Activated CD4-positive, alpha-beta T cell treated with anti-CD3 and anti-CD28 coated beads for 1 hour (primary cell): Measurements from ENCODE around the gene ANKRD11.
"Not testable (repeated sequence)": the region's sequence is repeated elsewhere in the genome, so short reads cannot be mapped to it uniquely, and the experiment has no call there.

Experiments used
- DNase-seq: peaks from one replicate; pipeline ENCODE4 v3.0.0-alpha.2; 2020

The ANKRD11 gene

GRCh38 chr16:89362540-89363223, 127.7 kb downstream of the ANKRD11 start:
- not testable (repeated sequence) for DNase-seq

DNA sequence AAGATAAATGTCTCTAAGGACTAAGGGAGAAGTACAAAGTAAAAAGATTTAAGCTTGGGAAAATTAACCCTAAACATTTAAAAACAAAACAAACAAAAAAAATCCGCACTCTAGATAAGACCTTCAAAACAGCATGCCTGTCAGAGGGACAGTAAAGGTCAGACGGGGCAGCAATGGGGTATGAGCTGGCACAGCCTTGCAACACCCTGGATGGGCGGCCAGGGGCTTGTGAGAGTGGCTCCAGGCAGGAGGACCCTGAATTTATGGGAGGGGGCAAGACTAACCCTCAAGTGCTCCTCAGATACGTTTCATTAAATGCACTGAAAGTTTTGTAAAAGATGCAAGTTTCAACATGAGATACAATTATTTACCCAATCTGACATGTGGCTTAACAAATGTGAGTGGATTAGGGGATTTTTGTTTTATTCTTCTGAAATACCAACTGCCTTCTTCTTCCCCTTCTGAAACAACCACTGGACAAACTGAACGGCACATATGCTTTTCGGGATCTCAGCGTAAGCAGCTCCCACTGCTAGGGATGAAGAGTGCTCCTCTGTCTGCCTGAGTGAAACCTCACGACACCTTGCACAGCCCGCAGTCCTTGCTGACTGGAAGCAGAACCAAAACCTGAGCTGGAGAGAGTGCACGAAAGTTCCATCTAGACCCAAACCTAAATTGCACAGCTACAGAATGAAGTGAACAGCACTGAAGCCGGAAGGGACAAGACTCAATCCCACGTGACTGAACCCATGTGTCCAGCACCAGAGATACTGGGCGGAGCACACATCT, 128.4 kb downstream of the ANKRD11 start:
- DNase-seq, result no peak

- DNase-seq, result peak; percentile 52
Observed at GRCh38 chr16:89360760-89361435, 129.5 kb downstream of the ANKRD11 start.

GRCh38 chr16:89359264-89360147, 130.9 kb downstream of the ANKRD11 start:
- no peak for DNase-seq

GRCh38 chr16:89358030-89359005, 132.0 kb downstream of the ANKRD11 start:
- DNase-seq, result no peak

- DNase-seq, result peak; percentile 22
Observed at GRCh38 chr16:89357055-89357816, 133.1 kb downstream of the ANKRD11 start.

GRCh38 chr16:89355686-89356085, 134.7 kb downstream of the ANKRD11 start:
- DNase-seq, result no peak

DNA sequence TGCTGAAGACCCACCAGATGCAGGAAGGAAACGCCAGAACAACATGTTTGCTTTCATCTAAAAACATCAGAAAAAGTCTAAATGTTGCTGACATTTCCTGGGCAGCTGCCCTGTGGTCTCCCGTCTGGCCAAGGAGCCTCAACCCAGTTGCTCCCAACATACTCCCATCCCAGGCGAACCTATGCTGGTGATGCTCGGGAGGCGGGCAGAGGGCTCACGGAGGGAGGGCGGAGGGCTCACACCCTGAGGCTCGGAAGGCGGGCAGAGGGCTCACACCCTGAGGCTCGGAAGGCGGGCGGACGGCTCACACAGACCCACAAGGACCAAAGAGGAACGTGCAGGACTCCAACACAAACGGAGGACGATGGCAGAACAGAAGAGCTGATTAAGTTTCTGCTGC, 135.4 kb downstream of the ANKRD11 start:
- DNase-seq, result no peak

DNA sequence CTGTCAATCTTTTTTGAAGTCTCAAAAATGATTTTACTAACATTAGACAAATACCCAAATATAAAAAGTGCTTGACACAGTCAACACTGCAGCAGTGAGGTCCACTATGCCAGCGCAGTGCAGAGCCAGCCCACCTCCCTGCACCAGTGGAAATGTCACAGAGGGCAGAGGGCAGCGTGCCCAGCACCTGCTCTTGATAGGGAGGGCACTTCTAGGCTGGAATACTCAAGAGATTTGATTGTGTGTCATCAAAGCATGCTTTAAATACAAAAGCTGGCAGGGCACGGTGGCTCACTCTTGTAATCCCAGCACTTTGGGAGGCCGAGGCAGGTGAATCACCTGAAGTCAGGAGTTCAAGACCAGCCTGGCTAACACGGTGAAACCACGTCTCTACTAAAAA, 136.0 kb downstream of the ANKRD11 start:
- DNase-seq, result no peak

DNA sequence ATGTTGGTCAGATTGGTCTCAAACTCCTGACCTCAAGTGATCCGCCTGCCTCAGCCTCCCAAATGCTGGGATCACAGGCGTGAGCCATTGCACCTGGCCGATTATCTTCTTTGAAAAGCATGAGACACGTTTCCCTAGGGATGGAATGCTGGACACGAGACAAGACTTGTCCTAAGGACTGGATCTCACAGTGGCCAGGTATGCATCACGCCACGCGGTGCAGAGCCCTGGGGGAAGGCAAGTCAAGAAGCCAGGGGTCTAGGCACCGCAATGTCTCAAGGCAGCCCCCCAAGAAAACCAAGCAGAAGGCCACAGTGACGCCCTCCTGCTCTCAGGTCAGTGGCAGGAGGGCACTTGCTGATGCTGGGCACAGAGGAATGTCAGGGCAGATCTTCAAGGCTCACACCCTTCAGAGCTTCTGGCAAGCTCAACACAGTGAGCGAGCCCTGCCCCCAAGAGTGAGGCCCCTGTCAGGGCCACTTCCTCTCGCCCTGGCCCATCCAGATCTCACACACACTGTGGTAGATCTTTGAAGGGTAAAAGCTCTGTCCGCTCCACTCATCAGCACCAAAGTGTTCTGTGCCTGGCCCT, 138.2 kb downstream of the ANKRD11 start:
- no peak for DNase-seq

DNA sequence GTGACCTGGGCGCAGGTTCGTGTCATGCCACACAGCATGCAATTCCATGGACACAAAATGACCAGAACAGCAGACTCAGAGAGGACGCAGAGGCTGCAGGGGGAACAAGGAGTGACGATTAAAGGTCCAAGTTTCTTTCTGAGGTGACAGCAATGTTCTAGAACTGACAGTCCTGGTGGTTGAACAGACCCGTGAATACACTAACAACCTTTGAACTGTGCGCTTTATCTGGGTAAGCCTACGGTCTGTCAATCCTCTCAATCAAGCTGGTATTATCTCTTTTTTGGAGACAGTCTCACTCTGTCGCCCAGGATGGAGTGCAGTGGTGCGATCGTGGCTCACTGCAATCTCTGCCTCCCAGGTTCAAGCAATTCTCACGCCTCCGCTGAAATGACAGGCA, 138.7 kb downstream of the ANKRD11 start:
- no peak for DNase-seq

GRCh38 chr16:89350701-89351380, 139.5 kb downstream of the ANKRD11 start:
- DNase-seq, result no peak

DNA sequence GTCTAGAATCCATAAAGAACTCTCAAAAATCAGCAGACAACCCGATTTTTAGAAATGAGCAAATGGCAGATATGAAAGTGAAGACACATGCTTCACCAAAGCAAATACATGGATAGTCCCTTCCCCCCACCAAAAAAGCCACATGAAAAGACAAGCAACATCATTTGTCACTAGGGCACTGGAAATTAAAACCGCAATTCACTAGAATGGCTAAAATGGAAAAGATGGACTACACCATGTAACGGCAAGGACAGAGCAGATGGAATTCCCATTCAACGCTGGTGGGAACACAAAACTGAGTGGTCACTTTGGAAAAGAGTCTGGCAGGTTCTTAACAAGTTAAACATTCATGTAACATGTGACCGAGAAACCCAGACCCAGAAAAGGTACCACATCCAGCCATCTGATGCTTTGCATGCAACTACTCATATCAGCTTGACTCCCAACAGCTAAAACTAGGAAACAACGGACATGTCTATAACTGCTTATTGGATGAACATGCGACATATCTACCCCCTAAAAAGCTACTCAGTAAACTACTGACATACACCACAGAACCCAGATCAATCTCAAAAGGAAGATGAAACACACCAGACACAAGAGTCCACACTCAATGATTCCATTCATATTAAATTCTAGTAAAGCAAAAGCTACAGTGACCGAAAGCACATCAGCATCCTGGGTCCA, 140.3 kb downstream of the ANKRD11 start:
- DNase-seq, result no peak

DNA sequence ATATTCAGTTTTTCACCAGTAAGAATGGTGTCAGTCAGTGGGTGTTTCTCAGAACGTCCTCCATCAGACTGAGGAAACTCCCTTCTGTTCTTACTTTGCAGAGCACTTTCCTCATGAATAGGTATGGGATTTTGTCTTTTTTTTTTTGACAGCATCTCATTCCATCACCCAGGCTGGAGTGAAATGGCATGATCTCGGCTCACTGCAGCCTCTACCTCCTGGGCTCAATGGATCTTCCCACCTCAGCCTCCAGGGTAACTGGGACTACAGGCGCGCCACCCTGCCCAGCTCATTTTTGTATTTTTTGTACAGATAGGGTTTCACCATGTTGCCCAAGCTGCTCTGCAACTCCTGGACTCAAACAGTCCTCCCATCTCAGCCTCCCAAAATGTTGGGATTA, 142.6 kb downstream of the ANKRD11 start:
- DNase-seq, result no peak

DNA sequence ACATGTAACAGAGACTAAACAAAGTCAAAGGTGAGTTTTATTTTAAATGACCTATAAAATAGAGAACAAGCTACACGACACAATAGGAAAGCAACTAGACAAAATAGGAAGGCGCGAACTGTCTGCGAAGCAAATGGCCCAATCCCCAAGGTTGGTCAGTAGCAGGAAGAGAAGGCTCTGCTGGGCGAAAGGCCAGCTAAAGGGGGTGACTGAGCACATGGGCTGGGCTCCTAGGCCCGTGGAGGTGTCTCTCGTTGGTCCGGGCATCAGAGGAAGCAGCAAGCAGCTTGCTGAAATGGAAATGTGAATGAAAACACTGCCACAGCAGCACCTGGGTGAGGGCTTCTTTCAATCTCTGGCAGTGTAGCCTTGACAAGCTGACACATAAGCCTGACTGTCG, 143.5 kb downstream of the ANKRD11 start:
- no peak for DNase-seq

DNA sequence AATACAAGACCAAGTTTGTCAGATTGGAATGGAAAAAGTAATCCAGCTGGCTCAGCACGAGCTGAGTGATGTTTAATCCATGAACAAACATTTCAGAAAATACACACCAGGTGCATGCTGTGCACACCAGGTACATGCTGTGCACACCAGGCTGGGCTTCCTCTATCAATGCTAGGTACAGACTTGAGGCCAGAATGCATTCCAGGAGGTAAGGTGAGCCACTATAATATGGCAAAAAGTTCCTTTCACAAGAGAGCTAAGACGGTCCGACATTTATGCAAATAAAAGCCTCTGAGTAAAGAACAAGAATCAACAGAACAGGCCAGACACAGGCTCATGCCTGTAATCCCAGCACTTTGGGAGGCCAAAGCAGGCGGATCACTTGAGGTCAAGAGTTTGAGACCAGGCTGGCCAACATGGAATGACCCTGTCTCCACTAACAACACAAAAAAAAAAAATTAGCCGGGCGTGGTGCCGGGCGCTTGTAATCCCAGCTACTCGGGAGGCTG, 144.7 kb downstream of the ANKRD11 start:
- no peak for DNase-seq

DNA sequence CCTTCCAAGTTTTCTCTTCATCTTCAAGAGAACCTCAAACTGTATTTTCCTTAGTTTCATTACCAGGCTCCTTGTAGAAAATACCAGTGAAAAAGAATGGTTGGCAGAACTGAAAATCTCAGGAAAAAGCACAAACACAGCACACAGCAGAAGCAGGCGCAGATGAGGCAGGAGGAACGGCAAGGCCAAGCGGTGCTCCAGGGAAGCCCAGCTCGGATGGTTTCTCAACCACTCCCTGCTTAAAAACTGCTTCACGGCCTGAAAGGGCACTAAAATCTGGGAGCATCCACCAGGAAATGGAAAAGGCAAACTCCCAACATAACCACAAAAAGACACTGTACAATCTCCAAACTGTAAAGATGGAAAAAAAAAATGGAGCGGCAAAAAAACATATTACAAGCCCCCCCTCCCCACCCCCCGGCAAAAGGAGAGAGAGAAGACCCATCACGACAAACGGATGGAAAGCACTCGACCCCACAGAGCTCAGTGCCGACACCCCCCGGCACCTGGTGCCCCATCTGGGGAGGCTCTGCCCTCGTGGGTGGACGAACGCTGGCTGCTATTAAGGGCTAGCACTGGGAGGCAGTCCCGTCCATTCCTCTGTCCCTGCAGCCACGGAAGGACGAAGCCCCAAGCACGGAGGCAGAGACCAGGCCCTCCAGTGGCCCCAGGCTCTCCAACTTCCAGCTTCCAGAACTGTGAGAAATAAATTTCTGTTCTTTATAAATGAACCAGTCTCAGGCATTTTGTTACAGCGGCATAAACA, 145.3 kb downstream of the ANKRD11 start:
- DNase-seq, result no peak

DNA sequence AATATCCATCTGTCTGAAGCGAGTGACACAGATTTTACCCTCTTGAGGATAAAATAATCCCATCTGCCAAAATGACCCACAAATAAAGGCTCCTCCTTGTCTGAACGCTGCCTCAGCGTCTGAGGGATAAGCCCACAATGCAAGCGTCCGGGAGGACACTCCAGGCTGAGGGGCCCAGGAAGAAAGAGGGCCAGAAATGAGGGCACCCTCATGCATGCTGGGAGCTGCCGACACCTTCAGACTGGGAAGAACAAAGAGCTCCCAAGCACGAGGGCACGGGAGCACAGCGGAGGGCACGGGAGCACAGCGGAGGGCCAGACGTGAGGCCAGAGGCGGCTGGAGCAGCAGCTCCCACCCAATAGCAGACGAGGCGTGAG, 145.9 kb downstream of the ANKRD11 start:
- DNase-seq, result no peak
